Stimulated activated CD4-positive, alpha-beta T cell treated with anti-CD3 and anti-CD28 coated beads, Interleukin-12 subunit alpha, Interleukin-12 subunit beta, amount 100 ng/mL, for 4 hours (primary cell): ENCODE data around the gene FAM120A.

ENCODE experiments used
- DNase-seq: peaks from one replicate; pipeline ENCODE4 v3.0.0-alpha.2; 2020

Gene FAM120A

DNA sequence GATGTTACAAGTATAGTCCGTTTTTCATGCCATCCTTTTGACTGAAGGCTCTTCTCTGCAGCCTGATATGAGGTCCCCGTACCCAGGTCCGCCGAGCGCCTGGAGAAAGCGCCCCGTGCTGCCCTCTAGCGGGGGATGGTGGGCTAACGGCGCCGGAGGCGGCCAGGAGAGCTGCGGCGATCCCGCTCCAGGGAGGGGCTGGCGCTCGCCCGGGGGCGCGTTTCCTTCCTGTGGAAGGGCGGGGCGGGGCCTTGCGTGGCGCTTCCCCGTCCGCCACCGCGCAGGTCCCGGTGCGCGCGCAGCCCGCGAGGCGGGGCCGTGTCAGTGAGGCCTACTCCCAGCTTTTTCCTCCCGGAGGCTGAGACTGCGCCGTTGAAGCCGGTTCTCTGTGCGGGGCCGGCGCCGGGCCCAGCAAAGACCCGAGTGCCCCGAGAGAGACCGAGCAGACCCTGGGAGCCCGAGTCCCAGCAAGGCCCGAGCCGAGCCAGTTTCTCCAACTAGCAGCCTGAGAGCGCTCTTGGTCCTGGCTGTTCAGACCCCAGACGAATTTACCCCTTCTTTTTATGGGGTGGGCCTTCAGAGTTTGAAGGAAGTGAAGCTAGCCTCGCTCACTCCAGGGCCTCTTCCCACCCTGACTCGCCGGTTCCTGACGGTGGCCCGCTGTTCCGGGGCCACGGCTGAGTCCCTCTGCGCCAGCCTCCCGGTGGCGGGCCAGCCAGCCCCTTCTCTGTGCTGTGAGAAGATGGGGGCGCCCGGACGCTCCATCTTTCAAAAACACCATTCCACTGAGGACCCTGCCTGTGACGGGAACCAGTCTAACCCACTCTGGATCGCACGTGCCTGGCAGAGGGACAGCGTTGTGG is 115.2 kb downstream of the FAM120A start:
- DNase-seq, result peak; percentile 100

DNA sequence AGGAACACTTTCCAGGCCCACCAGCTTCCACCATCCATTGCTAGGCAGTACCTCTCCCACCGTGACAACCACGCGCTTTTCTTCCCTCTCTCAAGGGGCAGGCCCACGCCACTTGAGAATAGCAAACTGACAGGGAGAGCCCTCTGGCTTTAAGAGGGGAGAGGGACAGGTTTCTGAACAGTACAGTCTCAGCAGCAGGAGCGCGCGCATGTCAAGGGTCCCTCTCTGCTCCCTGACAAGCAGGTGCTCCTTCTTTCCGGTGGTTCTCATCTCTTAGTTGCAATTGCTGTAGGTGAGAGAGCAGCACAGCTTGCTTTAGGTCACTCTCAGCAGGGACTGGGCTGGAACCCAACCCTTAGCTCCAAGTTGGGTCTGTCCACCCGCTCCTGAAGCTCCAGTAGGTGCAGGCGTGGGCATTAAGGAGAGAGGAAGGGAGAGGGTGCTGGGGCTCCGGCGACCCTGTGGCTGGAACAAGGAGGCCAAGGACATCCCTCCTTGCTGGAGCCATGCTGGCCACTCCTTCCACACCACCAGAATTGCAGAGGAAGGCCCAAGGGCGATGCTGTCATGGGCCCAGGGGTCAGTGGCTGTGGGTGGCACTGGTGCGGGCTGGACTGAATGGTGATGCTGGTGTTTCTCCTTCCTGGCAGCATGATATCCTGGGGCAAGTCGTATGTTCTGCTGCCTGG is 115.9 kb downstream of the FAM120A start:
- no peak for DNase-seq

DNA sequence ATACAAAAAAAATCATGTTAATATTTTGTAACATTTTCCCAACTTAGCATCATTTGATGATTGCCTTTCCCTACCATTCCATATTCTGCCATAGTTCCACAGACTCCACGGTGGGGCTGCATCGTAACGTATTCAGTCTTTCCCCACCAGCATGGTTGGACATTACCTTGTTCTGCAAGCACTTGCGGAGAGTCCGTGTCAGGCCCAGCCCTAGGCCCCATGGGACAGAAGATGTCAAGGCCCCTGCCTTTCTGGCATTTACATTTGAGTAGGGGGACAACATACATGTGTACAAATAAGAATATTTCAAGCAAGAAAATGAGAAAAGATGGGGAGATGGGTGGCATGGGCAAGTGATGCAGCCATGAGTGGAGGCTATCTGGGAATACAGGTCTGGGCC is 116.7 kb downstream of the FAM120A start:
- no peak for DNase-seq

DNA sequence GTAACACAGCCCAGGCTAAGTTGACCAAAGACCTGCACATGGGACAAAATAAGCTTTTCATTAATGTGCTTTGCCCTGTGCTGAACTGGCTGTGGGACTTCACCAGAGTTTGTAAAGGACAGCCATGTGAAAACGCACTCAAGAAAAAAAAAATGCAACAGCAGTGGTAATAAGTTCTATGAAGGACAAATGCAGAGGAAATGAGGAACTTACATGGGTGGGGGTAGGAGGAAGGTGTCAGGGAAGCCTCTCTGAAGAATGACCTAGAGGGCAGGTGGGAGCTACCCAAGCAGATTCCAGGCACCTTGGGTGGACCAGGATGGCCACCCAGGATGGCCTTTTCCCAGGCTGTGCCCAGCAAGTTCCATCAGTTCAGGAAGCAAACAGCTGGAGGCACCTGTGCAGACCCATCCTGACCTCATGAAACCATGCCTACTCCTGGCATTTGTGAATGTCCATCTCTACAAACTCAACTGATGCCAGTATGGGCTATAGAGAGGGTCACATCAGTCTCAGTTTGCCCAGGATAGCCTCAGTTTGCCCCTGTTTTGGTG is 118.2 kb downstream of the FAM120A start:
- DNase-seq, result no peak

DNA sequence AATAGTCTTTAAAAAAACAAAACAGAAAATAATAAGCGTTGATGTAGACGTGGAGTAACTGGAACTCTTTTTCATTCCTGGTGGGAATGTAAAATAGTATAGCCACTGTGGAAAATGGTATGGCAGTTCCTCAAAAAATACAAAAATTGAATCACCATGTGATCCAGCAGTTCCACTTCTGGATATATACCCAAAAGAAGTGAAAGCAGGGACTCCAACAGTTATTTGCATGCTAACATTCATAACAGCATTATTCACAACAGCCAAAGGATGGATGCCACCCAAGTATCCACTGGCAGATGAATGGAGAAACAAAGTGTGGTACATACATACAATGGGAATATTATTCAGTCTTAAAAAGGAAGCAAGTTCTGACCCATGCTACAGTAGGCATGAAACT is 120.7 kb downstream of the FAM120A start:
- DNase-seq, result no peak

DNA sequence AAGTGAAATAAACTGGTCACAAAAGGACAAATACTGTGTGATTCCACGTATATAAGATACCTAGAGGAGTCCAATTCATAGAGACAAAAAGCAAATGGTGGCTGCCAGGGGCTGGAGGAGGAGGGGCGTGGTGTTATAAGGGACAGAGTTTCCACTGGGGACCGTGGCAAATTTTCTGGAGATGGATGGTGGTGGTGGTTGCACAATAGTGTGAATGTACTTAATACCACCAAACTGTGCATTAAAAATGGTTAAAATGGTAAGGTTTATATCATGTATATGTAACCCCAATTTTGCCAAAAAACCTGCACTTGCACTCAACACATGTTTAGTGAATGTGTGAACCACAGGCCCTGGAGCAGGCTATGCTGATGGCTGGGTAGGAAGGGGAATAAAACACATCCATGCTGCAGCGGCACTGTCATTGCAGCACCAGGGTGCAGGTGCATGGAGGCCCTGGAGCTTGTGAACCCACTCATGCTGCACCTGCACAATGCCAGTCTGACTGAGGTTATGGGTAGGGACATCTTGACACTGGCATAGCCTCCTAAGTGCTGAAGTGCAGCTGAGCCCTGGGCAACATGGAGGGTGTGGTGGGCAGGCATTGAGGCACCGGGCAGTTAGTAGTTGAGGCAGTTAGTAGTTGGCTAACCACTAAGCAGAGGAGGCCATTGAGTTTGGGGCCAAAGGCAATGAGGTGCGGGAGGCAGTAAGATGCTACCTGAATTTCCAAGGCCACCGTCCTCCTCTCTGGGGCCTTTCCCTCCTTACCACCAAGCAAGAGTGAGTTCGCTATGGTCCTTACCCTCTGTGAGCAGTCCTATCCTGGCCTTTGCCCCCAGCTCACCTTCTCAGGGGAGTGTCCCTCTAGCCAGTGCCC is 121.4 kb downstream of the FAM120A start:
- DNase-seq, result no peak

DNA sequence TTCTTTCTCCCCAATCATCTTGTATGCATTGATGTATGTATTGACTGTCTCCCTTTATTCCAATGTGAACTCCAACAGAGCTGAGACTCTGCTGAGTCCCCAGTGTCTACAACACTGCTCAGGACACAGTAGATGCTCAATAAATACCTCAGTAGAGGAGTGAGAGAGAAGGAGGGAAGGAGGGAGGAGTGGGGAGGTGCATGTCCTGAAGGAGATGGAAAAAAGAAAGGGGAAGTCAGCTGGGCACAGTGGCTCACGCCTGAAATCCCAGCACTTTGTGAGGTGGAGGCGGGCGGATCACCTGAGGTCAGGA is 122.0 kb downstream of the FAM120A start:
- DNase-seq, result no peak

DNA sequence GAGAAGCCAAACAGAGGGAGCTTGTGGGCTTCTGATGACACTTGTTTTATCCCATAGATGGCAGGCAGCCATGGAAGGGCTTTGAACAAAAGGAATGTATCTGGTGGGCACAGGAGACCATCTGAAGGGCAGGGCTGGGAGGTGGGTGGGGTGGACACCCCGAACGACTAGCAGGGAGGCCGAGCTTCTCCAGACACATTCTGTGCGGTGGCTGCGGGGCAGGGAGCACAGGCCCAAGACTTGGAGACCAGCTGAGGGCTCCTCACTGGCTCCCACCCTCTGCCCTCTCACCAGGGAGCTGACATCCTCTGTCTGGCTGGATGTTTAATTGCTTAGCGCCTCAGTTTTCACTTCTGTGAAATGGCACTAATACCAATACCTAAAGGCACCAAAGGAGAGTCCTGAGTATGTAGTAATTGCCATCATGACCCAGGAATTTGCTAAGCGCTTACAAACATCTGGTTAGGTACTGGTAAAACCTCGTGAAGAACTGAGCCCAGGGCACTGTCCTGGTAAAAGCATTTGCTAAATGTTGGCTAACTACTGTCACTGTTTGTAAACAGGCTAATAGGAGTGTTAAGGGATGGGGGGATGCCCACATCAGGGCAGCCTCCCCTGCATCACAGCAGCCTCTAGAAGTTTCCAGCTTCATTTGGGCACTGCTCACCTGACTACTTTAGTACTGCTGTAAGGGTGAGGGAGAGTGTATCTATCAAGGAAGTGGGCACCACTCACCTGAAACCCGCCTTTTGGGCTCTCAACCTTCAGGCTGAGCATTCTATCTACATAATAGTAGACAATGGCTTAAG is 122.8 kb downstream of the FAM120A start:
- DNase-seq, result no peak

DNA sequence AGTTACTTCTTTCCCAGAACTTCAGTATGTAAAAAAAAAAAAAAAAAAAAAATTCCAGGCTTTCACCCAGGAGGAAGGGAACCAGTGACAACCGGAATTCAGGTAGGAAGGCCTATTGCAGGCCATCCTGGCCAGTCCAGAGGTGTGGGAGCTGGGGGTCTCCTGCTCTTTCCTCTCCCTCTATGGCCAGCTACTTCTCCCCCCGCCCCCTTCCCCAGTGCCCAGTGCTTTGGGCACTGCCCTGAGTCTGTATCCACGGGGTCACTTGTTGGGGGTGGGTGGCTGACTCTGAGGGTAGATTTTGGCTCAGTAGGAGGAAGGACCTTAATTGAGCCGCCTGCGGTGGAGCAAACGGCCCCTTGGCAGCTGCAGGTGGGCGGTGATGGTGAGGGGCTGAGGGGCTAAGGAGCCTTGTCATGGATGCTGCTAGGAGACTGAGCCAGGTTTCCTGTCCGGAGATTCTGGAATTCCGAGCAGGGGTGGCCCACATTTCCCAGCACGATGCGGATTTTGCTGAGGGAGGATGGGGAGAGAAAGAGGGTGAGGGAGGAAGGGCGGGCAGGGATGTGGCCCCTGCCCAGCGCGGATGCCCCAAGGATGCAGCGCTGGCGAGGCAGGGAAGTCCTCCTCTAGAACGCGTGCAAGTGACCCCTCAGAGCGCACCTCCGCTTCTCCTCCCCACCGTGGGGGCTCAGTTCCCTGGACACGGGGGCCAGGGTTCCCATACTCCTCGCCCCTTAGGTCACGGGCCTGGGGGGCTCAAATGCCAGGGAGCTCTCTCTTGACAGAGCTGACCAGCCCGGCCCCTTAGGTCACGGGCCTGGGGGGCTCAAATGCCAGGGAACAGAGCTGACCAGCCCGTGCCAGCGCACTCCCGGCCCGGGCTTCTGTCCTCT is 123.7 kb downstream of the FAM120A start:
- no peak for DNase-seq

DNA sequence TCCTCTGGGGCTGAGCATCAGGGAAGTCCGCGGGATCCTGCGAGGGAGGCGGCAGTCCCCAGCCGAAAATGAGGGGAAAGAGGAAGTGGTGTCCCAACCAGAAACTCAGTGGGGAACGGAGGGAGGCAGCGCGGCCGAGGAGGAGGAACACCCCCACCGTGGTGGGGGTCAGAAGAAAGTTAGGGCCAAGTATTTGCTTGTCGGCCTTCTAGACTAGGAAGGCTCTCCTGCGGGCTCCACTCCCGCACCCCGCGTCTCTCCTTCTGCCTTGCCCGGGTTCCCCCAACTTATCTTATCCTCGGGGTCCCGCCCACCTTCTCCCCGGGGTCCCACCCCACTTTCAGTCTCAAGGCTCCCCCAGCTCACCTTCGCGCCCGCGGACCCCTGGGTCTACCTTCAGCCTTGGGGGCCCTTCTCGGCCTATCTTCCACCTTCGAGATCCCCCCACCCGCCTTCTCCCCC is 124.3 kb downstream of the FAM120A start:
- DNase-seq, result peak; percentile 53

DNA sequence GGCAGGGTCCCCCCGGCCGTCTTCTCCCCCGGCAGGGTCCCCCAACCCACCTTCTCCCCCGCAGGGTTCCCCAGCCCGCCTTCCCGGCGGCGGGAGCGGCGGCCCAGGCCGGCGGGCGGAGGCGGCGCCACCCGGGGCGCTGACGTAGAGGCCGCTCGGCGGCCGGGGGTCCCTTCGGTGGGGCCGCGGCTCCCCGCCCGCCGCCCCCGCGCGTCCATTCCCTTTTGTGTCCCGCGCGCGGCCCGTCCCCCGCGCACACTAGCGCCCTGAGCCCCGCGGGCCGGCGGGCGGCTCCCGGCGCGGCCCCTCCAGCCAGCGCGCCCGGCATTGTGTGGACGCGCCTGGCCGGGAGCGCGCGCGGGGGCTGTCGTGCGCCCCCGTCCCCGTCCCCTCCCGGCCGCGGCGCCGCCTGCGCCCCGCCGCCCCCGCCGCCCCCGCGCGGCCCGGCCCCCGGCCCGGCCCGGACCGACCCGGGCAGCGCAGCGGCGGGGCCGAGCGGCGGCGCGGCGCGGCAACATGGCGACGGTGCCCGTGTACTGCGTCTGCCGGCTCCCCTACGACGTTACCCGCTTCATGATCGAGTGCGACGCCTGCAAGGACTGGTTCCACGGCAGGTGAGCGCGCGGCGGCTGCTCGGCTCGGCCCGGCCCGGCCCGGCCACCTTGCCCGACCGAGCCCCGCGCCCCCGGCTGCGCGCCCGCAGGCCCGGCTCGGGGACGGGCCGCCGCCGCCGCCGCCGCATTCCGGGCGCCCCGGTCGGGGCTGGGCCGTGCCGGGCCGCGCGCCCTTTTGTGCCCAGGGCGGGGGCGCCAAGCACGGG is 125.0 kb downstream of the FAM120A start, which contains the start of gene PHF2:
TSS of gene PHF2 (plus strand) at position 327 of the 820 bp plus-strand sequence. CDS start at position 517, 190 bp downstream.
- peak; percentile 33 for DNase-seq

DNA sequence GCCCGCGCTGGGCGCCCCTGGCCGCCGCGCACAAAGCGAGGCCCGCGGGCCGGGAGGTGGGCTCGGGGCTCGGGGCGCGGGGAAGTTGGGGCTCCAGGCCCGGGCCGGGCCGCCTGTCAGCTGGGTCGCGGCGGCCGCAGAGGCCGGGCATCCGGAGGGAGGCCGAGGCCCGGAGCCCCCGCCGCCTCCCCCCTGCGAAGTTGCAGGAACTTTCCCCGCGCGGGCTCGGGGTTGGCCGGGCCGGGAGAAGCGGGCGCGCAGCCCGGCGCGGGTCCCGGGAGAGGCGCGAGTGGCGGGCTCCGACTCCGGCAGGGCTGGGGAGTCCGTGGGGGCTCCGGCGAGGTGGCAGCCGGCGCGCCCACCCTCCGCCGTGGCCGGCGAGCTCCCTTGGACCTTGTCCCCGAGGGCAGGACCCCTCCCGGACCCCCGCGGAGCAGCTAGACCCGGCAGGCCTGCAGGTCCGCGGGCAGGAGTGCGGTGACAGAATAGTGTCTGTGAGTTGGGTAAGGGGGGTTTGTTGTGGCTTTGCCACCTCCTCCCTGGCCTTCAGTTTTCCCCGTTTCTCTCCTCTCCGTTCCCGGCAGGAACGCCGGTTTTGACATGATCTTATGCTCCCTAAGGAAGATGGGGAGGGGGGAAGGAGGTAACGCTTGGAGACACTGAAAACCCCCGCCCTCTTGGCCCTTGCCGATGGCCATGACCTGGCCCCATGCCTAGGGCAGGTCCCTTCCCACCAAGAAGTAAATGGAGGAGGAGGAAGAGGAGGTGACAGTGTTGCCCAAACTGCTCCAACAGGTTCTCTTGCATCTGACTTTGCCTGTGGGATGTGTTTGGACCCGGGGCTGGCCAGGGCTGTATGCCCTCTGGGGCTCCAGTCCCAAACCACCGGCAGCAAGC is 125.8 kb downstream of the FAM120A start:
- peak; percentile 25 for DNase-seq

DNA sequence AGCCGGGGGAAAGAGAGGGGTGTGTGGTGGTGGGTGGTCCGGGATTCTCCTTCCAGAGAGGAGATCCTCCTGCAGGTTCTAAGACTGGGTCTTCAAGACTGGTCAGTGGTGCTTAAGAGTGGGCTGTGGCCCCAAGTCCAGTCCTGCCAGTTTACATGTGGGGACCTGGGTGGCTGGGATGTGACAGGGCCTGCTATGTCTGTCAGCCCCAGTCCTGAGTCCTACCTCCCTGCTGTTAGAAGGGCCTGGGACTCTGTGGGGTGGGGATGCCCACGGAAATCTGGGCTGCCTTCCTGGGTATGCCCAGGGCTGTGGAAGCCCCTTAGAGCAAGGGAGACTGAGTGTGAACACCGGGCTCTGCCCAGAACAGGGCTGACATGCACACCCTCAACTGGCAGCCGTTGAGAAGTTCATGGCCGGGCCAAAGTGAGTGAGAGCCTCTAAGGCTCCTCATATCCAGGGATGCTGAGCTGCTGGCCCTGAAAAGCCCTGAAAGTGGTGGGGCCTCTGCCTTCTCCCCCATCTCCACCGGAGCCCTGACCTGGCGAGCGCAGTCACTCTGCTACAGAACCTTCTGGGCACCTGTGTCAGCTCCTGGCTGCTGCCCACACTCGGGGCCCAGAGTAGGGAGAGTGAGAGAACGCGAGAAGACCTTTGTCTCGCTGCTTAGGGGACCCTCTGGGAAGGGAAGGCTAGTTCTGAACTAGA is 126.6 kb downstream of the FAM120A start:
- DNase-seq, result no peak

DNA sequence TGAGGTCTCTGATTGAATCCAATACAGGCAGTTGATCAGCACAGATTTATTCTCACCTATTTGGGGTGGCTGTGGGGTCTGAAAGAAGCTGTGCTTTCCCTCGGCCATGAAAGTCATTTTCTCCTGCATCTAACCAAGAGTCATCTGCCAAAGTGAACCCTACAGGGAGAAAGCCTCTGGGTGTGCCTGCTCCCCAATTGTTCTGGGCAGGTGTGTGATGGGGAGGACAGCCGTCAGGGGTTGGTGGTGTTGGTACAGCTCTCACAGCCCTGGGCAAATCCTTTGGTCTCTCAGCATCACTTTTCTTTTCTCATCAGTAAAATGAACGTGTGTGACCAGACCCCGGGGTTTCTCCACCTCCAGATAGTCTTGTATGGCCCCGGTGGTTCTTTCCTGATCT is 127.4 kb downstream of the FAM120A start:
- DNase-seq, result no peak

DNA sequence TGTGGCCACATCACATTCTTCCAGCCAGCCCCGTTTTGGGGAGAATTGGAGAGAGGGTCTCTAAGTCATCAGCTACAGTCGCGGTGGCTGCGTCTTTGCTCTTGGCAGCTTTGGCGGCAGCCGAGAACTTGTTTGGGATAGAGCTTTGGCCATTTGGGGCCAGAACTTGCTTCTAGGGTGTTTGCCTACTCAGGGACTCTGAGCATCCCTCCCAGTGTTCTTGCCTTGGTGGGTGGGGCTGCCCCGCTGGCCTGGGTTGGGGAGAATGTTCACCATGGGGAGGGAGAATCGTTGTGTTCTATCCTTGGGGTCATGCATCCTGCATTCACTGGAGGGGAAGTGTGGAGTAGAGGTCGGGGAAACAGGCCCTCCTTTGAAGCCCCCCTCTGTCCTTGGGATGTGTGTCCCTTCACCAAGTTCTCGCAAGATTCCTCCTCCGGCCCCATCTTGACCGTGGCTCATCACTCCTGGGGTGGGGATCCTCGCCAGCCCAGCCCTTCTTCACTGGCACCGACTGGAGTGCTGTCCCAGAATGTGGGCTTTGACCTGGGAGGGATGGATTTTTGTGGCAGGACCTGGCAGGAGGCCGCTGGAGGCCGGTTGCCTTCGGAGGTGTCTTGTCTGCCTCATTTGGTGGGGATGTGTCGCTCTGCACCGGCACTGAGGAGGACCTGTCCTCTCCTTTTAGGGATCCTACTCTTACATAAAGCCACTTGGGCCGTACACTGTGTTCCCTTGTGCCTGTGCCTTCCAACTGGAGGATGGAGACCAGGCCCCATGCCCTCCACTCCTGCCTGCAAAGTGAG is 128.4 kb downstream of the FAM120A start:
- no peak for DNase-seq

DNA sequence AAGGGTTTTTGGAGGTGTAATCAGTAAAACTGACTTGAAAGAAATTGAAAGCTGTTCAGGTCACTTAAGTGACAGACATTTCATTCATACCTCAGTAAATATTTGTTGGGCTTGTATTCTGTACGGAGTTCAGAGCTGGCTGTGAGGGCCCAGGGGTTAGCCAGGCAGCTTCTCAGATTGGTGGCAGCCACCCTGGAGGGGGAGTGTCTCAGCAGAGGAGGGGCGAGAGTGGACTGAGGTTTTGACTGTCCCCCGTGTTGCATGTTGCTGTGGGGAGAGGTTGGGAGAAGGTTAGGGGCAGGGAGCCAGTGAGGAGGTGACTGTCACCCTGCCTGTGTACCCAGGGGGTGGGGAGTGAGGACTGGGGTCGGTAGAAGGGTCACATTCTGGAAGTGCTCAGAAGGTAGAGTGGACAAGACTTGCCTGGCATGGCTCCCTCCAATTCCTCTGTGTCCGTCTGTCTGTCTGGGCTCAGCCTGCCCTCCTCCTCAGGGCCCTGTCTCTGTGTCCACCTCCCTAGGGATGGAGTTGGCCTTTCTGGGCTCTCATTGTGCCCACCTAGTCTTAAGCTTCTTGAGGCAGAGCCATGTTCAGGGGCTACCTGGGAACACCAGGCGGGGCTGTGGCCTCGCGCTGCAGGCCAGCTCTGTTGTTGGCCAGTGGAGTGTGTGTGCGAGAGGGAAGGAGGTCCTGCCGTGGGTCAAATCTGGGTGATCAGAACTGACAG is 129.3 kb downstream of the FAM120A start:
- no peak for DNase-seq

DNA sequence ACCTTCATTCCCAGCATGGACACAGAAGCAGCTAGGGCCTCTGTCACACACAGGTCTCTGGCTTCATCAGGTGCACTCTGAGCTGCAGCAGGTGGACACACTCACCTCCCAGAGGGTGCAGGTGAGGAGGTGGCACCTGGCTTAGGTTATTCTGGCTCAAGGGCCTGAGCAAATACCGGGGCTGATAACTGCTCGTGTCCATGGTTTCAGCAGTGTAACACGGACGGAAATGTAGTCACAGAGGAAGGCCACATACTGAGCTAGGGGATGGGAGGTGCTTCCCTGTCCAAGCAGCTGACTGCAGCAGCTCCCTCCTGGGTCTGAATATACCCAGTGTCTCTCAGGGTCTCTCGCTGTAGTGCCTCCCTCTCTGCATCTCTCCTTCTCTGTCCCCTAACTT is 130.6 kb downstream of the FAM120A start:
- DNase-seq, result no peak
